Stomach (tissue), 9 donors: ENCODE measurements around the gene ATP11C. TPM values are rescaled to one million over a fixed set of nuclear protein-coding genes. Genes with fewer than 3 reads are reported as not detected.
"Not testable (repeated sequence)": the region's sequence is repeated elsewhere in the genome, so short reads cannot be mapped to it uniquely, and the experiment has no call there.

Experiments used
- DNase-seq, 2 donors: peaks; one replicate each; pipeline versions ENCODE4 v3.0.0 to v3.0.0-alpha.2; 2013 to 2019
- H3K27ac ChIP-seq, 5 donors: fragments of 200-600 bp in 4 of 5; sonication (generic) in 4 of 5; one replicate each; pipeline ENCODE4 v1.5.1; 2013 to 2019; ENCODE audit warnings: mild to moderate bottlenecking in 1 of 5, moderate library complexity in 1 of 5
- H3K27me3 ChIP-seq, 3 donors: fragments of 200-600 bp; sonication (generic); one replicate each; pipeline ENCODE4 v1.5.1; 2017 to 2019; ENCODE audit warnings: mixed run types in 1 of 3
- H3K36me3 ChIP-seq, 4 donors: fragments of 200-600 bp; sonication (generic); 1 replicate in 3 of 4; 2 replicates in 1 of 4; pipeline ENCODE4 v1.5.1; 2016 to 2019
- H3K4me1 ChIP-seq, 4 donors: fragments of 200-600 bp; sonication (generic); one replicate each; pipeline ENCODE4 v1.5.1; 2016 to 2019
- H3K4me3 ChIP-seq, 4 donors: fragments of 200-600 bp; sonication (generic) in 3 of 4; one replicate each; pipeline ENCODE4 v1.5.1; 2016 to 2019; ENCODE audit warnings: mild to moderate bottlenecking in 1 of 4
- H3K9me3 ChIP-seq, 4 donors: fragments of 200-600 bp; sonication (generic); one replicate each; pipeline ENCODE4 v1.5.1; 2016 to 2019
- CTCF ChIP-seq, 7 experiments: fragments of 450-650 bp in 4 of 7; fragments of 200-600 bp in 3 of 7; sonication (generic) in 3 of 7; IDR thresholded peaks; one replicate each; pipeline ENCODE4 v1.5.1; 2016 to 2019; ENCODE audit warnings: antibody characterized with exemption in 7 of 7, control low read depth in 2 of 7, mild to moderate bottlenecking in 1 of 7
- EP300 ChIP-seq: sonication (generic); formaldehyde crosslinking; IDR thresholded peaks from one replicate; pipeline ENCODE4 v1.6.1; 2017; ENCODE audit warnings: antibody characterized with exemption
- POLR2A ChIP-seq, 4 donors: fragments of 450-650 bp; IDR thresholded peaks; one replicate each; pipeline ENCODE4 v1.6.1; 2016; ENCODE audit warnings: antibody characterized with exemption in 4 of 4, control low read depth in 2 of 4, mild to moderate bottlenecking in 1 of 4, moderate library complexity in 1 of 4
- POLR2AphosphoS5 ChIP-seq, 3 donors: sonication (generic); formaldehyde crosslinking; IDR thresholded peaks; one replicate each; pipeline ENCODE4 v1.6.1; 2016; ENCODE audit warnings: antibody characterized with exemption in 3 of 3
- WGBS, 5 donors: extraction: QIAGEN DNeasy Blood & Tissue Kit in 3 of 5; methylation state at CpG; one replicate each; pipeline versions ENCODE4 v1.1.5 to v1.1.7; 2013 to 2018; 5-methylcytosine and 5-hydroxymethylcytosine counted together
- intact Hi-C: fragments of 100-400 bp; cut with DNase I; formaldehyde crosslinking; loops from one replicate; pipeline ENCODE4 v1.15.1; 2023; ENCODE audit warnings: low total_unique reads
- polyA plus RNA-seq, 3 donors: library from polyadenylated mRNA; stranded (reverse); fragments of 200-250 nt; gene quantifications; one replicate each; pipeline ENCODE4 v1.2.3, GENCODE V29; 2013
- total RNA-seq, 5 donors: library from RNA; depleted of rRNA; stranded (reverse); fragments of >200 nt; gene quantifications; one replicate each; pipeline versions ENCODE4 v1.1.0 to v1.2.3, GENCODE V29; 2014 to 2016
- donor health status: healthy with polysubstance abuse.
- donor health status: Bipolar disorder and iron deficiency.
- donor health status: healthy.

ATP11C gene
- total and polyA plus RNA-seq, 8 donors, result 3.3 to 46.4 (median 10.9) TPM

GRCh38 chrX:139877710-139878414, 55.0 kb downstream of the ATP11C start:
- no peak for TF ChIP-seq POLR2AphosphoS5 (IDR thresholded peaks at IDR 0.05)
- no peak for TF ChIP-seq POLR2A (IDR thresholded peaks at IDR 0.05)
- no peak for TF ChIP-seq CTCF (IDR thresholded peaks at IDR 0.05)
- TF ChIP-seq EP300, result no peak
- Histone ChIP-seq H3K9me3 (no peaks in the 10 kb centered on the region), H3K4me1 (no peaks in the 10 kb centered on the region), H3K27ac (no peak overlapping the region), H3K36me3 (no peaks in the 10 kb centered on the region), H3K27me3 (no peaks in the 10 kb centered on the region), H3K4me3 (no peak overlapping the region)
- no peak for DNase-seq
- WGBS, 5 donors, result 72 to 86% (median 79%) methylated on average over 11 of the region's 11 CpGs
- intact Hi-C loops, result no loop called here

- Histone ChIP-seq H3K4me3 (no peak overlapping the region), H3K27ac (no peak overlapping the region), H3K36me3 (no peaks in the 10 kb centered on the region), H3K27me3 (no peaks in the 10 kb centered on the region), H3K4me1 (no peaks in the 10 kb centered on the region), H3K9me3 (no peaks in the 10 kb centered on the region)
- TF ChIP-seq EP300, result no peak
- 16 to 34% (median 30%) methylated on average over 2 of the region's 2 CpGs for WGBS, 5 donors
- DNase-seq, result no peak
- intact Hi-C loops, result no loop called here
Measured at GRCh38 chrX:139875841-139876240, 57.0 kb downstream of the ATP11C start.

GRCh38 chrX:139869796-139870195, 63.1 kb downstream of the ATP11C start:
- DNase-seq, result no peak

GRCh38 chrX:139864640-139865039, 68.2 kb downstream of the ATP11C start:
- Histone ChIP-seq H3K9me3 (no peaks in the 10 kb centered on the region), H3K4me3 (no peak overlapping the region), H3K4me1 (no peaks in the 10 kb centered on the region), H3K27me3 (no peaks in the 10 kb centered on the region), H3K27ac (no peak overlapping the region), H3K36me3 (no peaks in the 10 kb centered on the region)
- intact Hi-C loops, result no loop called here
- DNase-seq, result no peak
- 86 to 96% (median 91%) methylated on average over 3 of the region's 3 CpGs for WGBS, 5 donors
- TF ChIP-seq EP300, result no peak
- TF ChIP-seq POLR2A (IDR thresholded peaks at IDR 0.05), result no peak
- no peak for TF ChIP-seq CTCF (IDR thresholded peaks at IDR 0.05)
- TF ChIP-seq POLR2AphosphoS5 (IDR thresholded peaks at IDR 0.05), result no peak

More at GRCh38 chrX:139869796-139870195, 63.1 kb downstream of the ATP11C start:
- intact Hi-C loops, result no loop called here
- Histone ChIP-seq H3K9me3 (no peaks in the 10 kb centered on the region), H3K27ac (no peak overlapping the region), H3K4me3 (no peak overlapping the region), H3K27me3 (no peaks in the 10 kb centered on the region), H3K4me1 (no peaks in the 10 kb centered on the region), H3K36me3 (no peaks in the 10 kb centered on the region)
- 57 to 80% (median 74%) methylated on average over 1 of the region's 1 CpG for WGBS, 5 donors
- no peak for TF ChIP-seq POLR2A (IDR thresholded peaks at IDR 0.05)
- TF ChIP-seq EP300, result no peak
- TF ChIP-seq POLR2AphosphoS5 (IDR thresholded peaks at IDR 0.05), result no peak
- no peak for TF ChIP-seq CTCF (IDR thresholded peaks at IDR 0.05)

GRCh38 chrX:139862208-139862607, 70.6 kb downstream of the ATP11C start:
- DNase-seq, result no peak
- H3K27me3 ChIP-seq, result no peaks in the 10 kb centered on the region
- H3K4me1 ChIP-seq, result no peaks in the 10 kb centered on the region
- H3K36me3 ChIP-seq, result no peaks in the 10 kb centered on the region
- no peaks in the 10 kb centered on the region for H3K9me3 ChIP-seq
- 72 to 98% (median 93%) methylated on average over 5 of the region's 5 CpGs for WGBS, 5 donors
- H3K4me3 ChIP-seq, result no peak overlapping the region
- TF ChIP-seq POLR2A (IDR thresholded peaks at IDR 0.05) (no peak), EP300 (no peak), POLR2AphosphoS5 (IDR thresholded peaks at IDR 0.05) (no peak), CTCF (IDR thresholded peaks at IDR 0.05) (no peak)
- intact Hi-C loops, result no loop called here
- H3K27ac ChIP-seq, result no peak overlapping the region

- H3K4me1 ChIP-seq, H3K9me3 ChIP-seq, DNase-seq, H3K4me3 ChIP-seq, H3K27me3 ChIP-seq, H3K36me3 ChIP-seq, intact Hi-C loops, H3K27ac ChIP-seq: not testable (repeated sequence)
- WGBS, 5 donors, result 86 to 100% (median 92%) methylated on average over 4 of the region's 4 CpGs
Measured at GRCh38 chrX:139856826-139857225, 76.0 kb downstream of the ATP11C start.
